ENCODE results near the gene TUBA1C.
"Not testable (repeated sequence)": the region's sequence is repeated elsewhere in the genome, so short reads cannot be mapped to it uniquely, and the experiment has no call there.

The TUBA1C gene

DNA sequence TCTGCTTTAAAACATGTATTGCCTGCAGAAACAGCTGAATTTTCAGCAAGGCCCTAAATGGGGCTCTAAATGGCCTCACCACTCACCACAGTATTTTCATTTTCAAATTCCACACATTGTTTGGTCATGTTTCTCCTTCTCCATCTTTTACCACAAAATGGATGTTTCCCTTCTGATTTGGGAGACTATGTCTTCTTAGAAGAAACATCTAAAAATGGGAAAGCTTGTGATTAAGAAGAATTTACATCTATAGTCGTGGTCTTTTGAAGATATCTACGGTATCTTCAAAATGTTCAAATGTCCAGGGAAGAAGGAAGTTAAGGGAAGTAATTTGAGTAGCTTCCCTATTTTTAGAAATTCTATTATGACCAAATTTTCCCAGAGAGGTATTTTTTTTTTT lies 20.7 kb upstream of the TUBA1C start:
- Histone ChIP-seq H3K4me1 (ENCODE audit: control insufficient read depth in 1 of 2, insufficient read depth in 1 of 2, low read depth in 1 of 2, low read length in 1 of 2) (peaks cover 22 to 23% of the 10 kb centered on the region in 2 experiments), H3K27me3 (no peaks in the 10 kb centered on the region), H3K9me3 (no peaks in the 10 kb centered on the region), H3K27ac (peak overlapping the region; percentile 69), H3K4me3 (ENCODE audit: low read depth in 1 of 2, low read length in 1 of 2) (no peak overlapping the region), H3K36me3 (no peaks in the 10 kb centered on the region)
- TF ChIP-seq, protein P1, sequence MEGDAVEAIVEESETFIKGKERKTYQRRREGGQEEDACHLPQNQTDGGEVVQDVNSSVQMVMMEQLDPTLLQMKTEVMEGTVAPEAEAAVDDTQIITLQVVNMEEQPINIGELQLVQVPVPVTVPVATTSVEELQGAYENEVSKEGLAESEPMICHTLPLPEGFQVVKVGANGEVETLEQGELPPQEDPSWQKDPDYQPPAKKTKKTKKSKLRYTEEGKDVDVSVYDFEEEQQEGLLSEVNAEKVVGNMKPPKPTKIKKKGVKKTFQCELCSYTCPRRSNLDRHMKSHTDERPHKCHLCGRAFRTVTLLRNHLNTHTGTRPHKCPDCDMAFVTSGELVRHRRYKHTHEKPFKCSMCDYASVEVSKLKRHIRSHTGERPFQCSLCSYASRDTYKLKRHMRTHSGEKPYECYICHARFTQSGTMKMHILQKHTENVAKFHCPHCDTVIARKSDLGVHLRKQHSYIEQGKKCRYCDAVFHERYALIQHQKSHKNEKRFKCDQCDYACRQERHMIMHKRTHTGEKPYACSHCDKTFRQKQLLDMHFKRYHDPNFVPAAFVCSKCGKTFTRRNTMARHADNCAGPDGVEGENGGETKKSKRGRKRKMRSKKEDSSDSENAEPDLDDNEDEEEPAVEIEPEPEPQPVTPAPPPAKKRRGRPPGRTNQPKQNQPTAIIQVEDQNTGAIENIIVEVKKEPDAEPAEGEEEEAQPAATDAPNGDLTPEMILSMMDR (IDR thresholded peaks at IDR 0.05): no peak

- H3K27ac ChIP-seq: no peak overlapping the region
- H3K4me1 ChIP-seq (ENCODE audit: control insufficient read depth in 1 of 2, insufficient read depth in 1 of 2, low read depth in 1 of 2, low read length in 1 of 2): no peaks in the 10 kb centered on the region
- no peaks in the 10 kb centered on the region for H3K27me3 ChIP-seq
- no peaks in the 10 kb centered on the region for H3K36me3 ChIP-seq
- H3K4me3 ChIP-seq (ENCODE audit: low read depth in 1 of 2, low read length in 1 of 2): no peak overlapping the region
- TF ChIP-seq, protein P1 (IDR thresholded peaks at IDR 0.05): no peak
- no peaks in the 10 kb centered on the region for H3K9me3 ChIP-seq
These were observed 13.5 kb upstream of the TUBA1C start for GRCh38 chr12:49251357-49251756.

- TF ChIP-seq, protein P1 (IDR thresholded peaks at IDR 0.05): no peak
- no peaks in the 10 kb centered on the region for H3K27me3 ChIP-seq
- no peak overlapping the region for H3K4me3 ChIP-seq (ENCODE audit: low read depth in 1 of 2, low read length in 1 of 2)
- H3K27ac ChIP-seq: no peak overlapping the region
- peaks cover 0 to 6% of the 10 kb centered on the region in 2 experiments for H3K4me1 ChIP-seq (ENCODE audit: control insufficient read depth in 1 of 2, insufficient read depth in 1 of 2, low read depth in 1 of 2, low read length in 1 of 2)
- H3K9me3 ChIP-seq: no peaks in the 10 kb centered on the region
- no peaks in the 10 kb centered on the region for H3K36me3 ChIP-seq
These were observed 11.8 kb upstream of the TUBA1C start for GRCh38 chr12:49253033-49253623.

GRCh38 chr12:49255456-49255855 lies 9.4 kb upstream of the TUBA1C start:
- not testable (repeated sequence) for H3K27me3 ChIP-seq; H3K9me3 ChIP-seq; H3K36me3 ChIP-seq; H3K4me3 ChIP-seq (ENCODE audit: low read depth in 1 of 2, low read length in 1 of 2); H3K27ac ChIP-seq
- peaks cover 3 to 11% of the 10 kb centered on the region in 2 experiments for H3K4me1 ChIP-seq (ENCODE audit: control insufficient read depth in 1 of 2, insufficient read depth in 1 of 2, low read depth in 1 of 2, low read length in 1 of 2)

- TF ChIP-seq, protein P1 (IDR thresholded peaks at IDR 0.05): no peak
- Histone ChIP-seq H3K9me3 (no peaks in the 10 kb centered on the region), H3K4me3 (ENCODE audit: low read depth in 1 of 2, low read length in 1 of 2) (no peak overlapping the region), H3K36me3 (no peaks in the 10 kb centered on the region), H3K27me3 (no peaks in the 10 kb centered on the region), H3K4me1 (ENCODE audit: control insufficient read depth in 1 of 2, insufficient read depth in 1 of 2, low read depth in 1 of 2, low read length in 1 of 2) (peaks cover 3 to 14% of the 10 kb centered on the region in 2 experiments), H3K27ac (no peak overlapping the region)
These were observed 8.8 kb upstream of the TUBA1C start for GRCh38 chr12:49255857-49256637.

- H3K4me1 ChIP-seq (ENCODE audit: control insufficient read depth in 1 of 2, insufficient read depth in 1 of 2, low read depth in 1 of 2, low read length in 1 of 2): peaks cover 3 to 14% of the 10 kb centered on the region in 2 experiments
- not testable (repeated sequence) for H3K4me3 ChIP-seq (ENCODE audit: low read depth in 1 of 2, low read length in 1 of 2); H3K36me3 ChIP-seq; H3K27ac ChIP-seq; H3K9me3 ChIP-seq; H3K27me3 ChIP-seq
These were observed 7.2 kb upstream of the TUBA1C start for GRCh38 chr12:49257508-49258184.

Measured in neutrophil (primary cell).